NB4 (cell line): Measurements from ENCODE around the gene TRIM71.
A peak's percentile ranks its signal among the peaks of the same experiment; 100 is the strongest.
"Not testable (repeated sequence)": the region's sequence is repeated elsewhere in the genome, so short reads cannot be mapped to it uniquely, and the experiment has no call there.

ENCODE experiments used
- DNase-seq: peaks from one replicate; pipeline ENCODE4 v3.0.0; 2010; ENCODE audit warnings: low read depth
- H3K4me3 ChIP-seq: one replicate; pipeline ENCODE4 v1.5.1; 2011; ENCODE audit warnings: mild to moderate bottlenecking, low read depth, low read length, moderate library complexity
- MYC ChIP-seq: IDR thresholded peaks from 2 replicates; pipeline ENCODE4 v1.6.1; 2011; ENCODE audit warnings: low read depth, low read length
- POLR2A ChIP-seq: IDR thresholded peaks from 2 replicates; pipeline ENCODE4 v1.6.1; 2011; ENCODE audit warnings: mild to moderate bottlenecking; ENCODE audit not compliant: insufficient read length; ENCODE audit errors: extremely low read depth
- TF ChIP-seq, protein P1 (sequence below): IDR thresholded peaks from 2 replicates; pipeline ENCODE4 v1.6.1; 2011; ENCODE audit warnings: low read depth, low read length
- TF ChIP-seq, protein P2 (sequence below): IDR thresholded peaks from one replicate; pipeline ENCODE4 v1.5.1; 2012; ENCODE audit warnings: low read depth, low read length

The TRIM71 gene

DNA sequence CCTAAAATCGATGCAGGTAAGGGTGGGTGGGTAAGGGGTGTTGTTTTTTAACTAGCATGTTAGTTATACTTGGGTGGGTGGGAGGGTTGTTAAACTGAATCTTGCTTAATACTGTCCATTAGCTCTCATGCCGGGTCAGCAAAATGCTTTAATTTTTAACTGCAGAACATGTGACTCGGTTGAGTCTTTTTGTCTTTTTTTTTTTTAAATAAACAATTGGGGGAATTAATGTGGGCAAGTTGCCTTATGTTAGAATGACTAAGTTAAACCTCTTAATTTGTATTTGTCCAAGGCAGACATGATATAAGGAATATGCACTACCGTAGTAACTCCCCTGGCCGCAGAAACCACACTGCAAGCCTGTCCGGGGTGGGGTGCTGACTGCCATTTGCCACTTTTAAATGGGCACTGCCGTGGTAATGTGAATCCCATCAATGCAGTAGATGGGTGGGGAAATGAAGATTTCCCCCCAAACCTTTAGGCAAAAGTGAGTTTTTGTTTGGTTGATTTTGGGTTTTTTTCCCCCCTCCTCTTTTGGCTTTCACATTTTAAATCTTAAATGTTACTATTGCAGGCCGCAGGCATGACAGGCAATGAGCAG is 79.3 kb downstream of the TRIM71 start:
- TF ChIP-seq, protein P1, sequence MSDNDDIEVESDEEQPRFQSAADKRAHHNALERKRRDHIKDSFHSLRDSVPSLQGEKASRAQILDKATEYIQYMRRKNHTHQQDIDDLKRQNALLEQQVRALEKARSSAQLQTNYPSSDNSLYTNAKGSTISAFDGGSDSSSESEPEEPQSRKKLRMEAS = no peak
- no peak for TF ChIP-seq POLR2A
- DNase-seq = no peak
- no peak overlapping the region for H3K4me3 ChIP-seq

DNA sequence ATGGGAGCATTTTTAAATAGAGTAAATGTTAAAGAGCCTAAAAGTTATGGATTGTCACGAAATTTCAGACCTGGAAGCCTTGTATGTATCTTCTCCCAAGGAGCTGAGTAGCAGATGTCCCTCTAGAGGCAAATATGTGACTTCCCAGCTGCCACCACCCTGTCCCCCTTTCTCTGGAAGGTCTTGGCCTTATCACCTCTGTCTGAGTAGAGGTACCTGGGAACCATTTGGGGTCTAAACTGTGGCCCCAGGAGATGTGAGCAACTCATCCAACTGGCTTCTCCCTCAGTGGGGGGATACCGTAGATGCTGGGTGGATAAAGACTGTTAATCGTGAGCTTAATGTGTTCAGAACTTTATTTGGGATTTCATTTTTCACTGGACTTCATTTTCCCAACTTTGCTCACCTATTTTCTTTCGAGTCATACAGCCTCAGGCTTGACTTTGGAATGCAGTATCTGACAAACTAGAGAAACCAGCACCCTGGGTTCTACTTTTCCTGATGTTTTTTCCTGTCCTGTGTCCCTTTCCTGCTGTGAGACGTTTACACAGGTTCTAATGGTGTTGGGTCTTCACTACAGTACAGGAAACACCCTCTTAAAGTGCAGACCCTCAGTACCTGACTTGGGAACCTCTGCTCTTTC is 80.3 kb downstream of the TRIM71 start:
- TF ChIP-seq, protein P2, sequence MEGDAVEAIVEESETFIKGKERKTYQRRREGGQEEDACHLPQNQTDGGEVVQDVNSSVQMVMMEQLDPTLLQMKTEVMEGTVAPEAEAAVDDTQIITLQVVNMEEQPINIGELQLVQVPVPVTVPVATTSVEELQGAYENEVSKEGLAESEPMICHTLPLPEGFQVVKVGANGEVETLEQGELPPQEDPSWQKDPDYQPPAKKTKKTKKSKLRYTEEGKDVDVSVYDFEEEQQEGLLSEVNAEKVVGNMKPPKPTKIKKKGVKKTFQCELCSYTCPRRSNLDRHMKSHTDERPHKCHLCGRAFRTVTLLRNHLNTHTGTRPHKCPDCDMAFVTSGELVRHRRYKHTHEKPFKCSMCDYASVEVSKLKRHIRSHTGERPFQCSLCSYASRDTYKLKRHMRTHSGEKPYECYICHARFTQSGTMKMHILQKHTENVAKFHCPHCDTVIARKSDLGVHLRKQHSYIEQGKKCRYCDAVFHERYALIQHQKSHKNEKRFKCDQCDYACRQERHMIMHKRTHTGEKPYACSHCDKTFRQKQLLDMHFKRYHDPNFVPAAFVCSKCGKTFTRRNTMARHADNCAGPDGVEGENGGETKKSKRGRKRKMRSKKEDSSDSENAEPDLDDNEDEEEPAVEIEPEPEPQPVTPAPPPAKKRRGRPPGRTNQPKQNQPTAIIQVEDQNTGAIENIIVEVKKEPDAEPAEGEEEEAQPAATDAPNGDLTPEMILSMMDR = no peak
- TF ChIP-seq MYC (no peak), POLR2A (no peak)
- TF ChIP-seq, protein P1 = no peak
- H3K4me3 ChIP-seq = no peak overlapping the region
- DNase-seq = no peak

DNA sequence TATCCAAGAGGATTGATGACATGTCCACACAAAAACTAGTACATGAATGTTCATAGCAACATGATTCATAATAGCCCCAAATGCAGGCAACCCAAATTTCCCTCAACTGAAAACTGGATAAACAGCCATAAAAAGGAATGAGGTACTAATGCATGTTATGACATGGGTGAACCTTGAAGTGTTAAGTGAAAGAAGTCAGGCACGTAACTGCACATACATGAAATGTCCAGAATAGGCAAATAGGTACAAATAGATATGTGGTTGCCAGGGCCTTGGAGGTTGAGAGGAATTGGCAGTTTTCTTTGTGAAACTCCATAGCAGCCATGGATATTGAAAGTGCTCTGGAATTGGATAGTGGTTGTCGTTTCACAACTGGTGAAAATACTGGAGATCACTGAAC is 81.5 kb downstream of the TRIM71 start:
- DNase-seq = no peak
- no peak overlapping the region for H3K4me3 ChIP-seq
- TF ChIP-seq, protein P2 = no peak
- TF ChIP-seq POLR2A = no peak
- no peak for TF ChIP-seq MYC
- TF ChIP-seq, protein P1 = no peak

DNA sequence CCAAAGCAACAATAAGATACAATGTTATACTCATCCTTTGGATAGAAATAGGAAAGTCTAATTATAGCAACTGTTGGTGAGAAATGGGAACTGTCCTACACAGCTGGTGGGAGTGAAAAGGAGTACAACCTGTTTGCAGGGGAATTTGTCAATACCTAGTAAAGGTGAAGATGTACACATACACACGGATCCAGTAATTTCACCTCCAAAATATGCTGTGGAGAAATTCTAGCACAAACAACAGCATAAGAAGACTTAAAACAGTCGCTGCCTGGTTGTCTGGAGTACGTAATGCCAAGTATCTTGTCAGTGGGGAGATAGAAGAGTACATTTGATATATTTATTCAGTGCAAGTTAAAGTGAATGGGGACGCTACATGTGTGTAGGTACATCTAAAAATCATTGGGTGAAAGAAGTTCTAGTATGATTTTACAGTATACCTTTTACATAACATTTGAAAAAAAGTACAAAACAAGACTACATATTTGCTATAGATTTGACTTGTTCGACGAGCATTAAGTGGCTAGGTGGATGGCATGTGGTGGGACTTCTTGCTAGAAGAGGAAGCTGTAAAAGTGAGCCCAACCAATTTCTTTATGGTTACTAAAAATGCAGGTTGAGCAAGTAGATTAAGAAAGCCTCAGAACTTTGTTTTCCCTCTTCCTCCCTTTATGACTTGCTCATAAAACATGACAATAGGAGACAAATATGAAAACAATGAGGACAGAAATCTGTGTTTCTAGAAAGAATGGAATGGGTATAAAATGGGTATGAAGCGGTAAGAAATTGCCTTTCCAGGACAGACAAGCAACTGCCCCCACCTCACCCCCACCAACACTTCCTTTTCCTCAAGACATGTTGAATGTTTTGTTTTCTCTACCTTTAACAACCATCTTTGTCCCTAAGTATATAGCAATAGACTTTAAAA is 83.5 kb downstream of the TRIM71 start:
- DNase-seq = peak; percentile 84
- 0 out of 2 replicates have a peak, but pooled peaks have one; percentile 3 for TF ChIP-seq MYC
- TF ChIP-seq POLR2A = no peak
- TF ChIP-seq, protein P1 = peak; percentile 35; the same call in 1 of the 2 replicates
- TF ChIP-seq, protein P2 = no peak
- no peak overlapping the region for H3K4me3 ChIP-seq

DNA sequence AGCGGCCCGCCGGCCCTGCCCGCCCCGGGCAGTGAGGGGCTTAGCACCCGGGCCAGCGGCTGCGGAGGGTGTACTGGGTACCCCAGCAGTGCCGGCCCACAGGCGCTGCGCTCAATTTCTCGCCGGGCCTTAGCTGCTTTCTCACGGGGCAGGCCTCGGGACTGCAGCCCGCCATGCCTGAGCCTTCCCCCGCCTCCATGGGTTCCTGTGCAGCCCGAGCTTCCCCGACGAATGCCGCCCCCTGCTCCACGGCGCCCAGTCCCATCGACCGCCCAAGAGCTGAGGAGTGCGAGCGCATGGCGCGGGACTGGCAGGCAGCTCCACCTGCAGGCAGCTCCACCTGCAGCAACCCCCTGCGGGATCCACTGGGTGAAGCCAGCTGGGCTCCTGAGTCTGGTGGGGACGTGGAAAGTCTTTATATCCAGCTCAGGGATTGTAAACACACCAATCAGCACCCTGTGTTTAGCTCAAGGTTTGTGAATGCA is 85.1 kb downstream of the TRIM71 start:
- H3K4me3 ChIP-seq, DNase-seq: not testable (repeated sequence)

DNA sequence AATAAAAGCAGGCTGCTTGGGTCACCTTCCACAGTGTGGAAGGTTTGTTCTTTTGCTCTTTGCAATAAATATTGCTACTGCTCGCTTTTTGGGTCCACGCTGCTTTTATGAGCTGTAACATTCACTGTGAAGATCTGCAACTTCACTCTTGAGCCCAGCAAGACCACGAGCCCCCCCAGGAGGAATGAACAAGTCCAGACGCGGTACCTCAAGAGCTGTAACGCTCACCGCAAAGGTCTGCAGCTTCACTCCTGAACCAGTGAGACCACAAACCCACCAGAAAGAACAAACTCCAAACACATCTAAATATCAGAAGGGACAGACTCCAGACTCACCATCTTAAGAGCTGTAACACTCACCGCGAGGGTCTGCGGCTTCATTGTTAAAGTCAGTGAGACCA is 86.2 kb downstream of the TRIM71 start:
- no peak overlapping the region for H3K4me3 ChIP-seq
- TF ChIP-seq POLR2A (no peak), MYC (no peak)
- TF ChIP-seq, protein P2 = no peak
- TF ChIP-seq, protein P1 = no peak
- DNase-seq = no peak
